Measurements from ENCODE around the gene TMC1.
"Not testable (repeated sequence)": the region's sequence is repeated elsewhere in the genome, so short reads cannot be mapped to it uniquely, and the experiment has no call there.

Gene TMC1

GRCh38 chr9:72794946-72795345 is 273.5 kb downstream of the TMC1 start:
- in situ Hi-C loops (cut with HindIII; ENCODE audit: low sequenced_read_pairs) = loop anchor here (5.0 kb wide), 1 partner anchor 73 kb away; no protein-coding TSS in a partner anchor
- no peak for TF ChIP-seq CTCF (IDR thresholded peaks at IDR 0.05; ENCODE audit: low read depth, low read length, missing control alignments)
- no peak for DNase-seq (ENCODE audit: low read depth)
- no peak overlapping the region for H3K4me3 ChIP-seq (ENCODE audit: low read depth, low read length)

GRCh38 chr9:72800328-72800994 is 279.1 kb downstream of the TMC1 start:
- DNase-seq (ENCODE audit: low read depth) = no peak
- TF ChIP-seq CTCF (IDR thresholded peaks at IDR 0.05; ENCODE audit: low read depth, low read length, missing control alignments) = no peak
- H3K4me3 ChIP-seq (ENCODE audit: low read depth, low read length) = no peak overlapping the region
- in situ Hi-C loops (cut with HindIII; ENCODE audit: low sequenced_read_pairs) = no loop called here

- H3K4me3 ChIP-seq (ENCODE audit: low read depth, low read length) = no peak overlapping the region
- in situ Hi-C loops (cut with HindIII; ENCODE audit: low sequenced_read_pairs) = no loop called here
- DNase-seq (ENCODE audit: low read depth) = no peak
- no peak for TF ChIP-seq CTCF (IDR thresholded peaks at IDR 0.05; ENCODE audit: low read depth, low read length, missing control alignments)
These were observed 283.8 kb downstream of the TMC1 start for GRCh38 chr9:72805238-72805637.

GRCh38 chr9:72806313-72806809 is 285.0 kb downstream of the TMC1 start:
- DNase-seq (ENCODE audit: low read depth); in situ Hi-C loops (cut with HindIII; ENCODE audit: low sequenced_read_pairs); H3K4me3 ChIP-seq (ENCODE audit: low read depth, low read length): not testable (repeated sequence)

GRCh38 chr9:72807765-72808445 is 286.5 kb downstream of the TMC1 start:
- no peak overlapping the region for H3K4me3 ChIP-seq (ENCODE audit: low read depth, low read length)

GRCh38 chr9:72808446-72808768 is 287.0 kb downstream of the TMC1 start:
- TF ChIP-seq CTCF (IDR thresholded peaks at IDR 0.05; ENCODE audit: low read depth, low read length, missing control alignments) = no peak
- DNase-seq (ENCODE audit: low read depth) = no peak
- in situ Hi-C loops (cut with HindIII; ENCODE audit: low sequenced_read_pairs) = no loop called here

More at GRCh38 chr9:72807765-72808445, 286.5 kb downstream of the TMC1 start:
- peak; percentile 4 for TF ChIP-seq CTCF (IDR thresholded peaks at IDR 0.05; ENCODE audit: low read depth, low read length, missing control alignments)
- no peak for DNase-seq (ENCODE audit: low read depth)
- in situ Hi-C loops (cut with HindIII; ENCODE audit: low sequenced_read_pairs) = no loop called here

GRCh38 chr9:72809586-72809985 is 288.2 kb downstream of the TMC1 start:
- no peak for DNase-seq (ENCODE audit: low read depth)
- TF ChIP-seq CTCF (IDR thresholded peaks at IDR 0.05; ENCODE audit: low read depth, low read length, missing control alignments) = no peak
- in situ Hi-C loops (cut with HindIII; ENCODE audit: low sequenced_read_pairs) = no loop called here
- H3K4me3 ChIP-seq (ENCODE audit: low read depth, low read length) = no peak overlapping the region

More at GRCh38 chr9:72808446-72808768, 287.0 kb downstream of the TMC1 start:
- no peak overlapping the region for H3K4me3 ChIP-seq (ENCODE audit: low read depth, low read length)
